Fibroblast of skin of left quadriceps (primary cell): ENCODE results near the gene ZFP57.
A peak's percentile ranks its signal among the peaks of the same experiment; 100 is the strongest.

ENCODE experiments used
- DNase-seq, 2 experiments: peaks; one replicate each; pipeline ENCODE4 v3.0.0-alpha.2; 2013; ENCODE audit warnings: low read depth in 2 of 2

The ZFP57 gene

DNA sequence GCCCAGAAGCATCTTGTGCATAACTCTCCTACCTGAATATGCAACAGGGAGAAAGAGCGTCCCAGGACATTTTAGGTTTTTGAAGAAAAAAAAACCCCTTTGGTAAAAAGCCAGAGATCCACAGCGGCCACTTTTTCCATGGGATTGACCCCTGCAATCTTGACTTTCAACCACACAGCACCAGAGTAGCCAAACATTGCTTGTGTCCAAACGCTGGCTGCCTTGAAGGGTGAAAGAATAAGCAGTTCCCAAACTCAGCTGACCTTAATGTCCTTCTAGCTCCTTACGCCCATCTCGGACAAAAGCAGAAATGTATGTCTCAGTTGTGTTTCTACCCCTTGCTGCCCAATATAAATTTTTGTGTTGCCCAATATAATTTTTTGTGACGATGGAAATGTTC lies 25.3 kb downstream of the ZFP57 start:
- no peak for DNase-seq

DNA sequence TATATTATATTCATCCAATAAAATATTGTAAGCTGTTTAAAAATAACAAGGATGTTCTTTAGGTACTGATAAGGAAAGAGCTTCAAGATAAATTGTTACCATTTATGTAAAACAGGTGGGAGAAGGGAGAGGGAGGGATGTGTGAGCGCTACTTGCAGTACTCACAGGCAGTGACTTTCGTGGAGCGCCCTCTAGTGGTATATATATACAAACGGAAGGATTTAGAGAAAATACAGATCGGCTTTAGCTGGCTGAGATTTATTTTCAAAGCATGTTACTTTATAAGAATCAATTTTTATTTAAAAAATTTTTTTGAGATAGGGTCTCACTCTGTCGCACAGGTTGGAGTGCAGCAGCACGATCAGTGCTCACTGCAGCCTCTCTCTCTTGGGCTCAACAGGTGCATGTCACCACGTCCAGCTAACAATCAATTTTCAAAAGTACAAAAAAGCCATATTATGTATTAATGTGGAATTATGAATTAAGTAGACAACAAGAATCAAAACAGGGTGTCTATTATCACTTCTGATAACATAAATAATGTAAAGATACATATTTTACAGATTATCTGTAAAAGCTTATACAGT lies 27.4 kb downstream of the ZFP57 start:
- DNase-seq = peak; percentile 20 to 29

GRCh38 chr6:29652198-29652584 lies 28.8 kb downstream of the ZFP57 start:
- DNase-seq = no peak

DNA sequence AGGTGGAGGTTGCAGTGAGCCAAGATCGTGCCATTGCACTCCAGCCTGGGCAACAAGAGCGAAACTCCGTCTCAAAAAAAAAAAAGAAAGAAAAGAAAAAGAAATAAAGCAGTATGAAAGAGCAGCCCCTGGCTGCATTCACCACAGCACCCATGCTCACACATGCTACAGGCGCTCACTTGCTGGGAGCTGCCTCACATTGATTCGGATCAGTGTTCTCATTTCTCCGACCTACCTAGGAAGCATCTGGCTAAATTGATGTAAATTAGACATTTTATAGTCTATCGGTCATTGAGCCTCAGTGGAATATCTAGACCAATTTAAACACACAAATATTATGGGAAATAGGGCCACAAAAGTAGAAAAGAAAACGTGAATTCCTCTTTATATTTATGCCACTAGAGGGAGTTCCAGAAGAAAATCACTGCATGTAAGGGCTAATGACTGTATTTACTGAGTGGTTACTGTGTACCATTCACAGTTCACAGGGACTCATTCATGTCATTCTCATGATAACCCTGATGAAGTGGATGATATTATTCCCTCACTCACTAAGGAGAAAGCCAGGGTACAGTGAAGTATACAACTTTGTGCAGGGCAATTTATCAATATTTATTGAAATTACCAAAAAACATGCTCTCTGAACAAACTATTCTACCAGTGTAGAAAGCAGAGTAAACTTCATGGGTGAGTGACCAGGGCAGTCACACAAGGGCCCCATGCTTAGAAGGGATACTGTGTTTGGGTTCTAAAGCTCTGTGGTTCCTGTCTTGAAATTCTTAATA lies 29.3 kb downstream of the ZFP57 start:
- DNase-seq = peak in 1 of 2 experiments; percentile 9

DNA sequence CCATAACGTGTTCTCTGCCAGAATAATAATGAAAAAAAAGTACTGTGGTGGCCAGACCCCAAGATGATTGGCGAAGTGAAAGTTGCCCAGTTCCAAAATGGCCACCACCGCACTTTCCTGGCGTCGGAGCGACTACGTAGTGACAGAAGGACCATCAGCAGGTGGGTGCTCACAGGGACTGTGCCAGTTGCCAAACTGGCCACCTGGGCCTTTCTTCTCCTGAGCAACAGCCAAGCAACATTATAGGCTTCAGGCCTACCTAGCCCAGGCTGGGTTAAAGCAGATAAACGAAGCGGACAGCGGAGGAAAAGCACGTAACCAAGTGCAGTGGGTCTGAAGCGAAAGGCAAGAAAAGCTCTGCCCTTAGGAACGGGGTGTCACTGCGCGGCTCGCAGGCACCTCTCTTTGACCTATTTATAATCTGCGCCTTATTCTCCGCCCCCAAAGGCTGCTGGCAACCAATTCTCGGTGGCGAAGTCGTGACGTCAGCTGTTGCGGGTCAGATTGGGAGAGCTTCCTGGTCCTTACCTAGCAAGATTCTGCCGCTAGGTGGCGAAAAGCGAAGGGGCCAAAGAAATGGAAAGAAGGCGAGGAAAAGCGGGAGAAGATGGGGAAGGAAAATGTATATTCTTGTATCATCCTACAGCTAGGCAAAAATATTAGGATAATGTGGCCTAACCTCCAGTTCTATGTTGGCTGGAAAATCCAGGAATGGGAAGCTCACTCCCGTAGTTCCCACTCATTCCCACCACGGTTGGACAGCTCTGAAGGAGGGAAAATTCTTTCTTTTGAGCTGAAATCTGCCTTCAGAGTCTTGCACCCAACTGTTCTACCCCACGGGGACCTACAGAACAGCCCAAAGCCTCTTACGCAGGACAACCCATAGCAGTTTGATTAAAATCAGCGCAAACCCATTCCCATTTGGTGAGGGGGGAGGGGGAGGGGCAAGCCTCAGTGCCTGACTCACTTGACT lies 31.0 kb downstream of the ZFP57 start:
- peak; percentile 92 for DNase-seq

DNA sequence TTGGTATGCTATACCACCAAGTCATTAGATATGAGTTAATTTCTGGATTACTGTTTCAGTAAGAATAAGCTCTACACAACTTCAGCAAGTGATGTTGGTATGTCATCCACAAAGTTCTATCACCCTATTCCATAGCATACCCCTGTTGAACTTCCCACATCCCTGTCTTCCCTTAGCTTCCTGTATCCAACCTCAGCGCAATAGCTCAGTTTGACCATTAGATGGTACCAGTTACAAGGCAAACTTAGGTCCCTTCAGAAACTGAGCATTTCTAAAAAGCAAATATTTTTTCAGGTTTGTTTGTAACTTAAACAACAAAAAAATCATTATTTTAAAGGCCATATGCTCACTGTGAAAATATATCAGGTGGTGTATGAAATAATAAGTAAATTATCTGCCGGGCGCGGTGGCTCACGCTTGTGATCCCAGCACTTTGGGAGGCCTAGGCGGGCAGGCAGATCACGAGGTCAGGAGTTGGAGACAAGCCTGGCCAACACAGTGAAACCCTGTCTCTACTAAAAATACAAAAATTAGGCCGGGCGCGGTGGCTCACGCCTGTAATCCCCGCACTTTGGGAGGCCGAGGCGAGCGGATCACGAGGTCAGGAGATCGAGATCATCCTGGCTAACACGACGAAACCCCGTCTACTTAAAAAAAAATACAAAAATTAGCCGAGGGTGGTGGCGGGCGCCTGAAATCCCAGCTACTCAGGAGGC lies 32.9 kb downstream of the ZFP57 start:
- DNase-seq = peak in 1 of 2 experiments; percentile 9

DNA sequence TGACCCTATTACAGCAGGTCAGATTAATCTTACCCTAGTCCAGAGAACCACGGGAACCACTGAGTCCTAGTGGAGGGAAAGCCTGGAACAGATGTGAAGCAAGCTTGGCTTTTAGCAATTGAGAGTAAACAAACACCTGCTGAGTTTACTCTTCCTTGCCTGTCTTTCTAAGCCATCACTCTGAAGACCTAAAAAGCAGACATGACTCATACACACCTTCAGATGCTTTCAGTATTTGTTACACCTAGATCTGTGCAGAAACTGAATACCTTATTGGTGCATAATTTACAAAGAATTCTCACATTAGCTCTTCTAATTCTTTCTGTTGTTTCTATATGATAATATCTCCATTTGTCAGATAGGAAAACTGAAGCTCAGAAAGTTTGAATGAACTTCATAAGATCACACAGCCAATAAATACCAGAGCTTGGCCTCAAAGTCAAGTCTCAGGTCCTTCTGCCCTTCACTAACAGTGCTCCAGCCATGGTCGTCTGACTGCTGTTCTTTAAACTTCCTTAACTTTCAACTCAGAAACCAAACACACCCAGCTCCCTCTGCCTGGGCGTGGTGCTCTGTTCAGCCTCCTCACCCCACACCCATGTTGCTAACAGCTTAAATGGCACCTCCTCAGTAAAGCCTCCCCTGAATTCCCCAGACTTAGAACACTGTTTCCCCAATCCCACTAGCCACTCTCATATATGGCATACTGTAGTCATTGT lies 39.4 kb downstream of the ZFP57 start:
- no peak for DNase-seq

GRCh38 chr6:29637247-29637646 lies 43.7 kb downstream of the ZFP57 start:
- DNase-seq = no peak

DNA sequence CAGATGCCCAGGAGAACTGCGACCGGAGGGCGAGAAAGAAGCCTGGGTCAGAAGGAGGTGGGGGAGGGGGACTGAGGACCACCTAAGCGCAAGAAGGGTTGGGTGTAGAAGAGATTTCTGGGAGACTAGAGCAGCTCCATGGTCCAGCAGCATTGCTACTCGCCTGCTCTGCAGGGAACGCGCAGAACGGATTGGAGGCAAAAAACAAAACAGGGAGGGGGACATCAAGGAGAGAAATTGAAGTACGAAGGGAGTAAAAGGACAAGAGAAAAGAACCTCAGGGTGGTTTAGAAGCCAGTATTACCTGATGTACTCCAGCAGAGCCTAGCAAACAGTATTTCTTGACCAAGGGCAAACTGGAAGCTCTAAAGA lies 47.4 kb downstream of the ZFP57 start:
- no peak for DNase-seq

DNA sequence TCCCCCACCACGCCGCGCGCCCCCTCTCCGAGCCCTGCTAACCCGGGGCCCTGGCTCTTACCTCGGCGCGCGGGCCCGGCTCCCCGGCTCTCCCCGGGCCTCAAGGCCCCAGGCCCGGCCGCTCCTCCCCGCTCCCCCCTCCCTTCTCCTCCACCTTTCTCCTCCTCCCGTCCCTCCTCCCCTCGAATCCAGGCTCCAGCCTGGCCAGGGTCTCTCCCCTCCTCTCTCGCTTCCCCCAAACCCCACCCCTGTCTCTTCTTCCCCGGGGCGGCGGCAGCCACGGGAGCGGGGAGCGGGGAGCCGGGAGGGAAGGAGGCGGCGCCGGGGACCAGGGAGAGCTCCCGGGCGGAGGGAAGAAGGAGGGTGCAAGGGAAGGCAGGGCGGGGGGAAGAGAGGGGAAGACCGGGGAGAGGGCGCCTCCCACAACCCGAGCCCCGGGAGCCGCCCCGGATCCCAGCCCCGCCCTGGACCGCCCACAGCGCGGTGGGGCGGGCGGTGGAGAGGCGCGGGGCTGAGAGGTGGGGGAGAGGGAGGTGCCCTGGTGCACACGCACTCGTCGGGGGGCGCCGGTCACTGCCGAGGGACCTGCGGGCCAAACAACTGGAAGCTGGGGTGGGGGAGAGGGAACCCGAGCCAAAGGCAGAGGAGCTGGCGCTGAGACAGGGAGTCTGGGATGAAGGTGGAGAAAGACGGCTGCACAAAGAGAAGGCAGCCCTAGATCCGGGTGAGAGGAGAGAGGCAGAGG lies 48.0 kb downstream of the ZFP57 start, which contains the start of gene GABBR1:
GABBR1 (minus strand) TSS at position 395 of the 745 bp plus-strand sequence. CDS start 798 bp downstream, outside the sequence.
- DNase-seq = peak; percentile 85 to 87

DNA sequence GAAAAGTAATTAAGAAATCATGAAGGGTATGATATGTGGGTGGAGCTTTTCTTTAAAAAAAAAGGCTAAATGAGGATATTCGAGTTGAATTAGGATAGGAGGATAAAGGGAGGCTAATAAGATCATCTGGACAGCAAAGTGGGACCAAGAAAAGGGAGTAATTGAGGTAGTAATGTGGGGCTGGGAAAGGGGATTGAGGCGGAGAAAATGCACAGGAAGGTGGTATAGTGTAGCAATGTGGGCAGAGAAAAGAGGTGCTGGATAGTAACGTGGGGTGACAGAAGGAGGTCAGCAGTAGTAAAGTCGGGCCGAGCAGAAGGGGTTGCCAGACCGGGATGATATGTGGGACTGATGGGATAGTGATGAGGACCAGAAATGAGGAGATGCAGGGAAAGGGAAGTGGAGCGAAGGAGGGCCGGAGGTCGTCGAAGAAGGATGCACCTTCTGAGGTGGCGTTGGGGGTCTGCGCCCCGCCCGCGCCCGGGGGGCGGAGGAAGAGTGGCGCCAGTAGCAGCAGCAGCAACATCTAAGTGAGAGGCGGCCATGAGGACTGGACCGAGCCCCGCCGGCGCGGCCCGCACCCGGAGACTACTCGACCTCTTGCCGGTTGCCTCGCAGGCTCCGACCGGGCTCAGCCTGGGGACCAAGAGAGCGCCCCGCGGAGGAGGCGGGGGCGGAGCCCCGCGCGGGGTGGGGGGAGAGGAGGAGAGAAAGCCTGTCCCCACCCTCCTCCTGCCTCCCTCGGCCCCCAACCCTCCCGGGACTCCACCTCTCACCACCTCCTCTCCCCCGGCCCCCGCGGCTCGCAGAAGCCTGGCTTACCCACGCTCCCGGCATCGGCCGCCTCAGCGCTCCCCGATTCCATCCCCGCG lies 48.9 kb downstream of the ZFP57 start:
- DNase-seq = peak in 1 of 2 experiments; percentile 38

GRCh38 chr6:29631209-29631810 lies 49.6 kb downstream of the ZFP57 start:
- no peak for DNase-seq

- no peak for DNase-seq
These were observed 50.6 kb downstream of the ZFP57 start for GRCh38 chr6:29630315-29630714.

DNA sequence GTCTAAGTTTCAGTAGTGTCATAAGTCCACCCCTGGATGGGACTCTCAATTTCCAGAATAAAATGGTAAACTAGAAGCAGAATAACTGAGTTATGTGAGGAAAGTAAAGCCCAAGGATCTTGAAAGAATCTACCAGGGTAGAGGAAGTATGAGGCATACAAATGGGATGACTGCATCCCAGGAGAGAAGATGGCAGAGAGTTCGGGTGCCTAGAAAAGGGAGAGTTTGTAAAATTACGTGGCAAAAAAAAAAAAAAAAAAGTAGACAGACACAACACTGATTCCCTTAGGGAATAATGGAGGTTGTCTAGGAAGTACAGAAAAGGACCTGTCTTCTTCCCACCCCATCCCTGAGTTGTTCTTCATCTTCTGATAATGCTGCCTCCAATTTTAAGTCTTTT lies 51.4 kb downstream of the ZFP57 start:
- no peak for DNase-seq

DNA sequence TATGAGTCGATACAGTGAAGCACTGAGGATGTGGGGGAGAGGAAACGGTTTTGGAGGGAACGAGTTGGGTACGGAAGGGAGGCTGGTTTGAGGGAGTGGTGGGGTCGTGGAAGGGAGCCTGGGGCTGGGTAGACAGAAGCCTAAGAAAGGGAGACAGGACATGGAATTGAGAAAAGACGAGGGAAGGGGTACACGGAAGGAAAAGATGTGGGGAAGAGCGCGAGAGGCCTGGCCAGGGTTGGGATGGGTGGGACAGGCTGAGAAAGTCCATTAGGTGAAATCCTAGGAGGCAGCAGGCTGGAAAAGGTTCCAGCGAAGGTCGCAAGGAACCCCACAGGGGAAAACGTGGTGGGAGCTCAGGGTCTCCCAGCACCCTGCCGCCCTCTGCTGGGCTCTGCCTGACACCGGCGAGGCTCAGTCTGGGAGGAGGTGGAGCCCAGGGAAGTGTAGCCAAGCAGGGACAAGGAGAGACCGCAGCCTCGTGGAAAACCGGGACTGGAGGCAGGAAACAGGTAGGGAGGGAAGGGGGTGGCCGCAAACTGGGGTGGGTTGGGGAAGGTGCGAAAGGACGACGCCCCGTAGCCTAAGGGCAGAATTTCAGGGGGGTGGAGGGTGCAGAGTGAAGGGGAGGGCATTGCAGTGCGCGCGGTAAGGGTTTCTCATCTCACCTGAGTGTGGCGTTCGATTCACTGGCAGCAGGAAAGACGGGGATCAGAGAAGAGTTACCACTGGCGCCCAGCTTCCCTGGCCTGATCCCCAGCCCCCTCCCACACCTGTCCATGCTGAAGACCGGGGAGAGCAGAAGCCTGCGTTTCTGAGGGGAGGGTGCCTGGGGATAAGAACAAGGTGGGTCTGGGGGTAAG lies 52.3 kb downstream of the ZFP57 start:
- peak in 1 of 2 experiments; percentile 30 for DNase-seq

DNA sequence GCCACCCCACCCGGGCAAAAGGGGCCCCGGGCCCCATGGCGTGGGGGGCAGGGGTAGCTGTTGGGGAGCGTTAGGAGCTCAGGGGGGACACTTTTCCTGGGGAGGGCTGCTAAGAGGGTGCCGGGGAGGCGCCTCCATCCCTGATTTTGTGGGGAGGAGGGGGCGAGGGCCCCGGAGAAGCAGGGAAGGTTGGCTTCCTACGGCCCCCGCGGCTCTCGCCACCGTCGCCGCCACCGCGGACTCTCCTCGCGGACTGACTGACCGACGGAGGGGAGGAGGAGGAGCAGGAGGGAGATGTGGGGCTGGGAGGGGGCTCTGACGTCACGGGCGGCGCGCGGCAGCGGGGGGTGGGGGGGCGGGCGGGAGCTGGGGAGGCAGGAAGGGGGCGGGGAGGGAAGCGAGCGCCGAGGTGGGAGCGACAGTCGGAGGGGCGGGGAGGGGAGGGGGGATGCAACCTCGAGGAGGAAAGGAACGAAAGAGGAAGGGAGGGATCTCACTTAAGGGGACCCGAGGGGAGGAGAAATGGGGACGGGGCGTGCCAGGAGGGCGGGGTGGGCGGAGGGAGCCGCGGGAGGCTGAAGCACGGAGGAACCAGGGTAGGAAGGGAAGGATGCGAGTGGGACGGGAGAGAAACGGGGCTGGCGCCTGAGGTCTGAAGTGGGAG lies 53.1 kb downstream of the ZFP57 start:
- peak; percentile 80 for DNase-seq
